Mesenchymal stem cell (in vitro differentiated cells and primary cell): Measurements from ENCODE around the gene ATG12.

Experiments
- DNase-seq: peaks from one replicate; pipeline ENCODE4 v3.0.0-alpha.2; 2013
- H2AFZ ChIP-seq: one replicate; pipeline ENCODE4 v1.6.1; 2013; ENCODE audit warnings: low read depth, mild to moderate bottlenecking, control low read depth, inconsistent platforms, low read length, moderate library complexity
- H2AK5ac ChIP-seq: 2 replicates; pipeline ENCODE4 v1.6.1; 2013; ENCODE audit warnings: low read length, moderate library complexity, mild to moderate bottlenecking, inconsistent platforms; ENCODE audit not compliant: severe bottlenecking
- H2BK120ac ChIP-seq: one replicate; pipeline ENCODE4 v1.6.1; 2013; ENCODE audit warnings: low read depth, mild to moderate bottlenecking, inconsistent platforms, low read length, moderate library complexity
- H2BK12ac ChIP-seq, 2 experiments: one replicate each; pipeline ENCODE4 v1.6.1; 2013; ENCODE audit warnings: inconsistent platforms in 2 of 2, low read length in 2 of 2, mild to moderate bottlenecking in 2 of 2, moderate library complexity in 2 of 2, control low read depth in 1 of 2
- H2BK15ac ChIP-seq: one replicate; pipeline ENCODE4 v1.6.1; 2013; ENCODE audit warnings: mild to moderate bottlenecking, low read depth, inconsistent platforms; ENCODE audit not compliant: poor library complexity, severe bottlenecking
- H2BK5ac ChIP-seq: 2 replicates; pipeline ENCODE4 v1.6.1; 2013; ENCODE audit warnings: low read depth, mild to moderate bottlenecking, low read length, control low read depth, inconsistent platforms; ENCODE audit not compliant: poor library complexity, severe bottlenecking
- H3K14ac ChIP-seq, 2 experiments: one replicate each; pipeline ENCODE4 v1.6.1; 2013; ENCODE audit warnings: inconsistent platforms in 2 of 2, low read length in 2 of 2, control low read depth in 1 of 2, mild to moderate bottlenecking in 1 of 2, moderate library complexity in 1 of 2
- H3K18ac ChIP-seq, 2 experiments: one replicate each; pipeline ENCODE4 v1.6.1; 2013; ENCODE audit warnings: inconsistent platforms in 2 of 2, low read length in 2 of 2, control low read depth in 1 of 2, low read depth in 1 of 2, mild to moderate bottlenecking in 1 of 2
- H3K23ac ChIP-seq, 2 experiments: one replicate each; pipeline ENCODE4 v1.6.1; 2013; ENCODE audit warnings: inconsistent platforms in 2 of 2, low read length in 2 of 2, mild to moderate bottlenecking in 2 of 2, moderate library complexity in 2 of 2, control low read depth in 1 of 2
- H3K27ac ChIP-seq: 2 replicates; pipeline ENCODE4 v1.5.1; 2013; ENCODE audit warnings: mild to moderate bottlenecking, moderate library complexity, low read length, control low read depth, inconsistent platforms; ENCODE audit not compliant: poor library complexity, severe bottlenecking
- H3K27me3 ChIP-seq, 2 experiments: 2 replicates each; pipeline versions ENCODE4 v1.6.1 to v1.7.0; 2013; ENCODE audit warnings: low read length in 2 of 2, mild to moderate bottlenecking in 2 of 2, moderate library complexity in 2 of 2, control low read depth in 1 of 2, inconsistent platforms in 1 of 2; ENCODE audit not compliant: control insufficient read depth in 1 of 2, insufficient read depth in 1 of 2
- H3K36me3 ChIP-seq, 2 experiments: 2 replicates each; pipeline versions ENCODE4 v1.6.1 to v1.7.0; 2013; ENCODE audit warnings: low read length in 2 of 2, control low read depth in 1 of 2, inconsistent platforms in 1 of 2, low read depth in 1 of 2, mild to moderate bottlenecking in 1 of 2; ENCODE audit not compliant: insufficient read depth in 2 of 2, control insufficient read depth in 1 of 2
- H3K4ac ChIP-seq, 2 experiments: one replicate each; pipeline ENCODE4 v1.6.1; 2013; ENCODE audit warnings: inconsistent platforms in 2 of 2, low read length in 2 of 2, mild to moderate bottlenecking in 2 of 2, moderate library complexity in 2 of 2, control low read depth in 1 of 2, low read depth in 1 of 2
- H3K4me1 ChIP-seq: 2 replicates; pipeline ENCODE4 v1.6.1; 2013; ENCODE audit warnings: low read depth, low read length, control low read depth; ENCODE audit not compliant: control insufficient read depth, insufficient read depth
- H3K4me2 ChIP-seq: 2 replicates; pipeline ENCODE4 v1.6.1; 2013; ENCODE audit warnings: low read length, mild to moderate bottlenecking, inconsistent platforms; ENCODE audit not compliant: poor library complexity, severe bottlenecking
- H3K4me3 ChIP-seq, 2 experiments: 2 replicates each; pipeline versions ENCODE4 v1.5.1 to v1.7.0; 2013; ENCODE audit warnings: low read length in 2 of 2, mild to moderate bottlenecking in 2 of 2, control low read depth in 1 of 2, low read depth in 1 of 2; ENCODE audit not compliant: insufficient read depth in 1 of 2
- H3K79me1 ChIP-seq: replicated peaks from 2 replicates; pipeline ENCODE4 v1.6.1; 2013; ENCODE audit warnings: mild to moderate bottlenecking, control low read depth, low read length, inconsistent platforms; ENCODE audit not compliant: poor library complexity, severe bottlenecking
- H3K9ac ChIP-seq: 2 replicates; pipeline ENCODE4 v1.7.0; 2013; ENCODE audit warnings: mild to moderate bottlenecking, low read length, moderate library complexity
- H3K9me3 ChIP-seq: 2 replicates; pipeline ENCODE4 v1.7.0; 2013; ENCODE audit warnings: mild to moderate bottlenecking, low read length; ENCODE audit not compliant: control insufficient read depth
- H4K8ac ChIP-seq: one replicate; pipeline ENCODE4 v1.6.1; 2013; ENCODE audit warnings: inconsistent platforms, mild to moderate bottlenecking, low read length, moderate library complexity
- H4K91ac ChIP-seq: one replicate; pipeline ENCODE4 v1.6.1; 2013; ENCODE audit warnings: mild to moderate bottlenecking, low read length, inconsistent platforms
- WGBS: methylation state at CpG from one replicate; pipeline ENCODE4 v1.1.7; 2013; ENCODE audit warnings: mixed read lengths; 5-methylcytosine and 5-hydroxymethylcytosine counted together

The ATG12 gene

GRCh38 chr5:115850744-115851416 is 9.5 kb upstream of the ATG12 start:
- H3K23ac ChIP-seq: no peak overlapping the region
- H3K18ac ChIP-seq: no peak overlapping the region
- H3K14ac ChIP-seq: no peak overlapping the region
- H2BK15ac ChIP-seq: no peak overlapping the region
- H4K8ac ChIP-seq: no peak overlapping the region
- H2BK12ac ChIP-seq: no peak overlapping the region
- no peak overlapping the region for H3K4ac ChIP-seq
- DNase-seq: peak; percentile 25
- 80% methylated on average over 3 of the region's 4 CpGs for WGBS
- no peak overlapping the region for H2BK5ac ChIP-seq
- peaks cover 8% of the 10 kb centered on the region for H3K79me1 ChIP-seq
- H3K9me3 ChIP-seq: no peaks in the 10 kb centered on the region
- peak overlapping the region; percentile 28 for H3K4me2 ChIP-seq
- H2AK5ac ChIP-seq: no peak overlapping the region
- H4K91ac ChIP-seq: no peak overlapping the region
- no peak overlapping the region for H3K27ac ChIP-seq
- no peaks in the 10 kb centered on the region for H3K36me3 ChIP-seq
- H3K4me1 ChIP-seq: no peaks in the 10 kb centered on the region
- no peak overlapping the region for H2AFZ ChIP-seq
- H3K4me3 ChIP-seq: peak overlapping the region in 1 of 2 experiments; percentile 1
- H2BK120ac ChIP-seq: no peak overlapping the region
- peak overlapping the region; percentile 31 for H3K9ac ChIP-seq
- no peaks in the 10 kb centered on the region for H3K27me3 ChIP-seq

- Histone ChIP-seq H3K23ac (no peak overlapping the region), H3K4me1 (no peaks in the 10 kb centered on the region), H3K9ac (no peak overlapping the region), H3K79me1 (peaks cover 7% of the 10 kb centered on the region), H3K14ac (no peak overlapping the region), H3K4ac (no peak overlapping the region), H2AK5ac (no peak overlapping the region), H2AFZ (no peak overlapping the region), H3K18ac (no peak overlapping the region), H4K8ac (no peak overlapping the region), H3K36me3 (no peaks in the 10 kb centered on the region), H4K91ac (peak overlapping the region; percentile 41), H2BK5ac (no peak overlapping the region), H2BK12ac (no peak overlapping the region), H3K27ac (no peak overlapping the region), H3K9me3 (no peaks in the 10 kb centered on the region), H2BK120ac (no peak overlapping the region), H3K27me3 (no peaks in the 10 kb centered on the region), H3K4me3 (no peak overlapping the region), H3K4me2 (no peak overlapping the region), H2BK15ac (no peak overlapping the region)
- WGBS: 95% methylated on average over 3 of the region's 3 CpGs
- no peak for DNase-seq
These were observed 8.0 kb upstream of the ATG12 start for GRCh38 chr5:115849258-115849798.

DNA sequence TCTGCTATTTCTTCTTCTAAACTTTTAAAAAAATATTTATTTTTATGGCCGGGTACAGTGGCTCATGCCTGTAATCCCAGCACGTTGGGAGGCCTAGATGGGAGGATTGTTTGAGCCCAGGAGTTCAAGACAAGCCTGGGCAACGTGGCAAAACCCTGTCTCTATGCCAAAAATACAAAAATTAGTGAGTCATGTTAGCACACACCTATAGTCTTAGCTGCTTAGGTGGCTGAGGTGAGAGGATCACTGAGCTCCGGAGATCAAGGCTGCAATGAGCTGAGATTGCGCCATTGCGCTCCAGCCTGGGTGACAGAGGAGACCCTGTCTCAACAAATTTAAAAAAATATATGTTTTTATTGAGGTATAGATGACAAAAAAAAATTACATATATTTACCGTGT is 5.9 kb upstream of the ATG12 start:
- no peaks in the 10 kb centered on the region for H3K36me3 ChIP-seq
- 97% methylated on average over 3 of the region's 7 CpGs for WGBS

GRCh38 chr5:115844321-115844817 is 3.0 kb upstream of the ATG12 start:
- Histone ChIP-seq H3K9ac (peak overlapping the region; percentile 93), H3K36me3 (no peaks in the 10 kb centered on the region), H2BK15ac (no peak overlapping the region), H4K91ac (no peak overlapping the region), H2BK12ac (no peak overlapping the region), H3K4ac (no peak overlapping the region), H2BK5ac (no peak overlapping the region), H3K23ac (no peak overlapping the region), H3K27me3 (no peaks in the 10 kb centered on the region), H3K4me3 (peak overlapping the region in 1 of 2 experiments; percentile 86), H4K8ac (no peak overlapping the region), H3K9me3 (no peaks in the 10 kb centered on the region), H3K27ac (no peak overlapping the region), H3K18ac (no peak overlapping the region), H3K79me1 (peaks cover 1% of the 10 kb centered on the region), H2AK5ac (no peak overlapping the region), H2AFZ (no peak overlapping the region), H3K4me2 (no peak overlapping the region), H3K4me1 (peaks cover 5% of the 10 kb centered on the region), H3K14ac (no peak overlapping the region), H2BK120ac (no peak overlapping the region)
- WGBS: 85% methylated on average over 7 of the region's 7 CpGs
- DNase-seq: no peak

More for the DNA sequence above, 5.9 kb upstream of the ATG12 start:
- no peak overlapping the region for H4K91ac ChIP-seq
- no peak for DNase-seq
- H3K9ac ChIP-seq: no peak overlapping the region
- no peak overlapping the region for H3K14ac ChIP-seq
- no peak overlapping the region for H3K4ac ChIP-seq
- no peaks in the 10 kb centered on the region for H3K9me3 ChIP-seq
- H2AK5ac ChIP-seq: no peak overlapping the region
- H3K4me1 ChIP-seq: peaks cover 2% of the 10 kb centered on the region
- no peak overlapping the region for H4K8ac ChIP-seq
- H3K27ac ChIP-seq: no peak overlapping the region
- no peak overlapping the region for H2BK12ac ChIP-seq
- H2BK120ac ChIP-seq: no peak overlapping the region
- H2BK15ac ChIP-seq: no peak overlapping the region
- H2AFZ ChIP-seq: no peak overlapping the region
- H3K27me3 ChIP-seq: no peaks in the 10 kb centered on the region
- H2BK5ac ChIP-seq: no peak overlapping the region
- no peak overlapping the region for H3K4me3 ChIP-seq
- peaks cover 3% of the 10 kb centered on the region for H3K79me1 ChIP-seq
- no peak overlapping the region for H3K4me2 ChIP-seq
- no peak overlapping the region for H3K23ac ChIP-seq
- H3K18ac ChIP-seq: no peak overlapping the region
